HepG2 (cell line): Measurements from ENCODE around the gene PPP4R2. TPM values are rescaled to one million over a fixed set of nuclear protein-coding genes. Genes with fewer than 3 reads are reported as not detected.
A peak's percentile ranks its signal among the peaks of the same experiment; 100 is the strongest.

Source experiments
- CHD2 ChIP-seq: IDR thresholded peaks from 2 replicates; pipeline ENCODE4 v1.6.1; 2011; ENCODE audit warnings: low read depth, low read length, improper control_type of control experiment
- ESRRA ChIP-seq: sonication (generic); formaldehyde crosslinking; IDR thresholded peaks from 2 replicates; pipeline ENCODE4 v1.5.1; 2020; ENCODE audit warnings: mild to moderate bottlenecking, low read depth, missing genetic modification reagents
- HNF1A ChIP-seq, 2 experiments: sonication (generic) in 1 of 2; formaldehyde crosslinking in 1 of 2; IDR thresholded peaks; 2 replicates each; pipeline versions ENCODE4 v1.4.0 to v1.6.1; 2016 to 2020; ENCODE audit warnings: borderline replicate concordance in 1 of 2, low read depth in 1 of 2, mild to moderate bottlenecking in 1 of 2, missing genetic modification reagents in 1 of 2
- IKZF4 ChIP-seq: sonication (generic); formaldehyde crosslinking; IDR thresholded peaks from 2 replicates; pipeline ENCODE4 v1.5.1; 2020; ENCODE audit warnings: borderline replicate concordance, mild to moderate bottlenecking, low read depth, missing genetic modification reagents; ENCODE audit errors: not compliant biosample characterization
- NFATC3 ChIP-seq: sonication (generic); formaldehyde crosslinking; IDR thresholded peaks from 2 replicates; pipeline ENCODE4 v1.5.1; 2020; ENCODE audit warnings: mild to moderate bottlenecking, missing genetic modification reagents
- NFKBIZ ChIP-seq: IDR thresholded peaks from 2 replicates; pipeline ENCODE4 v1.6.1; 2018; ENCODE audit warnings: missing genetic modification reagents, missing compliant biosample characterization
- PATZ1 ChIP-seq: sonication (generic); formaldehyde crosslinking; IDR thresholded peaks from 2 replicates; pipeline ENCODE4 v1.4.0; 2020; ENCODE audit warnings: missing genetic modification reagents
- RCOR2 ChIP-seq: IDR thresholded peaks from 2 replicates; pipeline ENCODE4 v1.6.1; 2016; ENCODE audit warnings: missing biosample characterization, missing genetic modification reagents
- SALL2 ChIP-seq: sonication (generic); formaldehyde crosslinking; IDR thresholded peaks from 2 replicates; pipeline ENCODE4 v1.8.1; 2023; ENCODE audit warnings: mild to moderate bottlenecking, missing genetic modification reagents, inconsistent platforms
- SCMH1 ChIP-seq: sonication (generic); formaldehyde crosslinking; IDR thresholded peaks from 2 replicates; pipeline ENCODE4 v1.9.0; 2021; ENCODE audit warnings: missing genetic modification reagents, mild to moderate bottlenecking, borderline replicate concordance
- SP4 ChIP-seq: sonication (generic); formaldehyde crosslinking; IDR thresholded peaks from 2 replicates; pipeline ENCODE4 v1.8.1; 2023; ENCODE audit warnings: mild to moderate bottlenecking, missing genetic modification reagents
- SP5 ChIP-seq: IDR thresholded peaks from 2 replicates; pipeline ENCODE4 v1.6.1; 2016; ENCODE audit warnings: low read depth, borderline replicate concordance
- THRA ChIP-seq: sonication (generic); formaldehyde crosslinking; IDR thresholded peaks from 2 replicates; pipeline ENCODE4 v1.4.0; 2020; ENCODE audit warnings: missing genetic modification reagents, borderline replicate concordance
- U2AF1 ChIP-seq: fragments of 200-400 bp; formaldehyde crosslinking; optimal IDR thresholded peaks from 2 replicates; pipeline ENCODE3; 2017; ENCODE audit warnings: mild to moderate bottlenecking, low read depth, low read length
- ZBTB7A ChIP-seq: sonication (generic); formaldehyde crosslinking; IDR thresholded peaks from 2 replicates; pipeline ENCODE4 v1.8.0; 2022; ENCODE audit warnings: mild to moderate bottlenecking, missing genetic modification reagents
- ZGPAT ChIP-seq: IDR thresholded peaks from 2 replicates; pipeline ENCODE4 v1.6.1; 2016; ENCODE audit warnings: mild to moderate bottlenecking
- ZNF17 ChIP-seq: sonication (generic); formaldehyde crosslinking; IDR thresholded peaks from 2 replicates; pipeline ENCODE4 v1.5.0; 2020; ENCODE audit warnings: mild to moderate bottlenecking, missing genetic modification reagents
- ZNF580 ChIP-seq: IDR thresholded peaks from 2 replicates; pipeline ENCODE4 v1.6.1; 2016; ENCODE audit warnings: low read depth, borderline replicate concordance
- ZNF614 ChIP-seq: IDR thresholded peaks from 2 replicates; pipeline ENCODE4 v1.6.1; 2018; ENCODE audit warnings: missing biosample characterization, missing genetic modification reagents, inconsistent platforms, borderline replicate concordance
- polyA plus RNA-seq, 8 experiments: library from polyadenylated mRNA; depleted of rRNA in 3 of 8; stranded (reverse) in 7 of 8; unstranded in 1 of 8; fragments of >200 nt; fragmentation: Illumina TruSeq in 4 of 8; extraction: Trizol in 4 of 8; gene quantifications; 2 replicates each; pipeline versions ENCODE4 v1.2.1 to v1.2.3, GENCODE V29; 2011 to 2016; ENCODE audit warnings: low read depth in 4 of 8, missing spikeins in 1 of 8, mixed read lengths in 1 of 8; ENCODE audit not compliant: insufficient read depth in 1 of 8
- total RNA-seq, 5 experiments: library from RNA; depleted of rRNA; stranded (reverse); fragments of >200 nt; fragmentation: Illumina TruSeq; extraction: Trizol; gene quantifications; 2 replicates each; pipeline ENCODE4 v1.2.3, GENCODE V29; 2016; ENCODE audit warnings: low read depth in 1 of 5

The PPP4R2 gene
- total and polyA plus RNA-seq, 2 of the 13 experiments (the other 11 are each of a cell fraction or from before 2014, with no cell fraction given) = 22.3 to 161 TPM

GRCh38 chr3:72973031-72973723, 23.4 kb upstream of the PPP4R2 start (continued):
- TF ChIP-seq SALL2 (CRISPR knock-in tag) (0 out of 2 replicates have a peak, but pooled peaks have one; percentile 35), RCOR2 (CRISPR knock-in tag) (peak; percentile 77), HNF1A (IDR thresholded peaks at IDR 0.05; ENCODE audit: low read depth) (no peak), HNF1A (CRISPR knock-in tag; IDR thresholded peaks at IDR 0.05; ENCODE audit: borderline replicate concordance) (peak; percentile 34; the same call in 1 of the 2 replicates), PATZ1 (CRISPR knock-in tag) (0 out of 2 replicates have a peak, but pooled peaks have one; percentile 32), ZBTB7A (CRISPR knock-in tag) (0 out of 2 replicates have a peak, but pooled peaks have one; percentile 15), ESRRA (CRISPR knock-in tag) (peak; percentile 77), ZNF580 (CRISPR knock-in tag) (peak; percentile 70; the same call in 1 of the 2 replicates), U2AF1 (no peak), IKZF4 (CRISPR knock-in tag) (no peak), NFKBIZ (peak; percentile 99), THRA (peak; percentile 71; the same call in 1 of the 2 replicates), ZGPAT (CRISPR knock-in tag) (peak; percentile 31; the same call in 1 of the 2 replicates), SP5 (peak; percentile 49; the same call in 1 of the 2 replicates), CHD2 (no peak), ZNF614 (CRISPR knock-in tag) (no peak), SCMH1 (CRISPR knock-in tag) (no peak), SP4 (no peak), ZNF17 (CRISPR knock-in tag) (no peak), NFATC3 (CRISPR knock-in tag) (no peak)
